ENCODE measurements around the gene DAAM2. TPM values are rescaled to one million over a fixed set of nuclear protein-coding genes. Genes with fewer than 3 reads are reported as not detected.

Gene DAAM2
- polyA plus RNA-seq, 1 donor (not counting 4 experiments of a cell fraction or from before 2014, with no cell fraction given), result not detected

- H3K79me2 ChIP-seq (ENCODE audit: control insufficient read depth, insufficient read depth, low read length), result no peaks in the 10 kb centered on the region
- H2AFZ ChIP-seq (ENCODE audit: control insufficient read depth, low read length), result no peak overlapping the region
- no peaks in the 10 kb centered on the region for H3K9me1 ChIP-seq (ENCODE audit: control insufficient read depth, extremely low read depth, insufficient read depth, low read length)
- H3K27ac ChIP-seq (ENCODE audit: control insufficient read depth, insufficient read depth, low read length), result no peak overlapping the region
- TF ChIP-seq CTCF (optimal IDR thresholded peaks at IDR 0.05 in 1 of 3, IDR thresholded peaks at IDR 0.05 in 1 of 3, conservative IDR thresholded peaks at IDR 0.05 in 1 of 3; ENCODE audit: extremely low read depth in 1 of 3, insufficient read depth in 2 of 3, low read length in 3 of 3) (no peak), EZH2 (IDR thresholded peaks at IDR 0.05; ENCODE audit: low read length) (no peak)
- dilution Hi-C loops (cut with MboI; ENCODE audit: extremely low pct_ligation_motif_present, low sequenced_read_pairs), result no loop called here
- no peaks in the 10 kb centered on the region for H3K4me1 ChIP-seq (ENCODE audit: control insufficient read depth, extremely low read depth, insufficient read depth, low read length)
- no peak overlapping the region for H3K4me2 ChIP-seq (ENCODE audit: control insufficient read depth, extremely low read depth, insufficient read depth, low read depth, low read length)
- no peaks in the 10 kb centered on the region for H3K36me3 ChIP-seq (ENCODE audit: control insufficient read depth in 2 of 2, extremely low read depth in 1 of 2, insufficient read depth in 2 of 2, low read length in 2 of 2)
- DNase-seq (ENCODE audit: low read depth, low spot score) (no peak), FAIRE-seq (no peak)
- H3K4me3 ChIP-seq (ENCODE audit: control insufficient read depth in 2 of 3, extremely low read depth in 1 of 3, insufficient read depth in 2 of 3, low read depth in 1 of 3, low read length in 3 of 3), result no peak overlapping the region
- no peak overlapping the region for H3K9ac ChIP-seq (ENCODE audit: control insufficient read depth, extremely low read depth, insufficient read depth, low read length)
- H3K9me3 ChIP-seq (ENCODE audit: control insufficient read depth, low read depth, low read length), result no peaks in the 10 kb centered on the region
- H3K27me3 ChIP-seq (ENCODE audit: control insufficient read depth, extremely low read depth, insufficient read depth, low read length), result peaks cover 32% of the 10 kb centered on the region
- H4K20me1 ChIP-seq (ENCODE audit: control insufficient read depth, extremely low read depth, insufficient read depth, low read length), result no peaks in the 10 kb centered on the region
Measured at GRCh38 chr6:39794231-39794630, 2.1 kb downstream of the DAAM2 start.

GRCh38 chr6:39797751-39798150, 5.6 kb downstream of the DAAM2 start:
- FAIRE-seq (no peak), DNase-seq (ENCODE audit: low read depth, low spot score) (no peak)
- H3K4me2 ChIP-seq (ENCODE audit: control insufficient read depth, extremely low read depth, insufficient read depth, low read depth, low read length), result no peak overlapping the region
- H3K9me1 ChIP-seq (ENCODE audit: control insufficient read depth, extremely low read depth, insufficient read depth, low read length), result no peaks in the 10 kb centered on the region
- H3K9me3 ChIP-seq (ENCODE audit: control insufficient read depth, low read depth, low read length), result no peaks in the 10 kb centered on the region
- no peaks in the 10 kb centered on the region for H3K4me1 ChIP-seq (ENCODE audit: control insufficient read depth, extremely low read depth, insufficient read depth, low read length)
- dilution Hi-C loops (cut with MboI; ENCODE audit: extremely low pct_ligation_motif_present, low sequenced_read_pairs), result no loop called here
- no peak overlapping the region for H3K27ac ChIP-seq (ENCODE audit: control insufficient read depth, insufficient read depth, low read length)
- peaks cover 32% of the 10 kb centered on the region for H3K27me3 ChIP-seq (ENCODE audit: control insufficient read depth, extremely low read depth, insufficient read depth, low read length)
- no peak overlapping the region for H3K4me3 ChIP-seq (ENCODE audit: control insufficient read depth in 2 of 3, extremely low read depth in 1 of 3, insufficient read depth in 2 of 3, low read depth in 1 of 3, low read length in 3 of 3)
- no peak for TF ChIP-seq CTCF (optimal IDR thresholded peaks at IDR 0.05 in 1 of 3, IDR thresholded peaks at IDR 0.05 in 1 of 3, conservative IDR thresholded peaks at IDR 0.05 in 1 of 3; ENCODE audit: extremely low read depth in 1 of 3, insufficient read depth in 2 of 3, low read length in 3 of 3)
- no peaks in the 10 kb centered on the region for H3K36me3 ChIP-seq (ENCODE audit: control insufficient read depth in 2 of 2, extremely low read depth in 1 of 2, insufficient read depth in 2 of 2, low read length in 2 of 2)
- no peak overlapping the region for H2AFZ ChIP-seq (ENCODE audit: control insufficient read depth, low read length)
- no peaks in the 10 kb centered on the region for H4K20me1 ChIP-seq (ENCODE audit: control insufficient read depth, extremely low read depth, insufficient read depth, low read length)
- no peaks in the 10 kb centered on the region for H3K79me2 ChIP-seq (ENCODE audit: control insufficient read depth, insufficient read depth, low read length)
- no peak overlapping the region for H3K9ac ChIP-seq (ENCODE audit: control insufficient read depth, extremely low read depth, insufficient read depth, low read length)
